GM23338 (cell line): ENCODE data around the gene TMC1. TPM values are rescaled to one million over a fixed set of nuclear protein-coding genes. Genes with fewer than 3 reads are reported as not detected.

ENCODE experiments used
- ATAC-seq: fragments of 200-7000 bp; cut with Tn5 transposase; 3 replicates; pipeline ENCODE4 v1.9.1; 2020
- DNase-seq: peaks from one replicate; pipeline ENCODE4 v3.0.0-alpha.2; 2015; ENCODE audit warnings: low spot score
- H2AFZ ChIP-seq: fragments of 200-600 bp; sonication (generic); 2 replicates; pipeline ENCODE4 v1.8.0; 2016; ENCODE audit warnings: antibody characterized with exemption, mild to moderate bottlenecking, moderate library complexity
- H3F3A ChIP-seq: fragments of 200-600 bp; sonication (generic); replicated peaks from 2 replicates; pipeline ENCODE4 v1.8.0; 2017; ENCODE audit warnings: antibody characterized with exemption, mixed run types, low read depth
- H3K27ac ChIP-seq: fragments of 200-600 bp; sonication (generic); 2 replicates; pipeline ENCODE4 v1.6.1; 2016; ENCODE audit warnings: low read depth
- H3K27me3 ChIP-seq: fragments of 200-600 bp; sonication (generic); 2 replicates; pipeline ENCODE4 v1.8.0; 2016; ENCODE audit warnings: mild to moderate bottlenecking, mixed run types, moderate library complexity; ENCODE audit not compliant: insufficient read depth
- H3K36me3 ChIP-seq: fragments of 200-600 bp; sonication (generic); 2 replicates; pipeline ENCODE4 v1.8.0; 2016; ENCODE audit warnings: mild to moderate bottlenecking; ENCODE audit not compliant: insufficient read depth
- H3K4me1 ChIP-seq: fragments of 200-600 bp; sonication (generic); 2 replicates; pipeline ENCODE4 v1.8.0; 2016; ENCODE audit warnings: mild to moderate bottlenecking, moderate library complexity; ENCODE audit not compliant: insufficient read depth
- H3K4me2 ChIP-seq: fragments of 200-600 bp; sonication (generic); 2 replicates; pipeline ENCODE4 v1.7.1; 2017; ENCODE audit warnings: mixed run types
- H3K4me3 ChIP-seq: fragments of 200-600 bp; sonication (generic); 2 replicates; pipeline ENCODE4 v1.6.1; 2016; ENCODE audit warnings: mixed run types
- H3K79me2 ChIP-seq: fragments of 200-600 bp; sonication (generic); replicated peaks from 2 replicates; pipeline ENCODE4 v1.8.0; 2017; ENCODE audit warnings: mild to moderate bottlenecking; ENCODE audit not compliant: insufficient read depth
- H3K9me2 ChIP-seq: fragments of 200-600 bp; sonication (generic); 2 replicates; pipeline ENCODE4 v1.8.0; 2017; ENCODE audit not compliant: insufficient read depth
- H4K20me1 ChIP-seq: fragments of 200-600 bp; sonication (generic); replicated peaks from 2 replicates; pipeline ENCODE4 v1.8.0; 2017; ENCODE audit warnings: mild to moderate bottlenecking; ENCODE audit not compliant: insufficient read depth
- H3K27ac Mint-ChIP-seq: 2 replicates; pipeline ENCODE4 v1.8.0; 2020; ENCODE audit warnings: inconsistent platforms, mild to moderate bottlenecking, moderate library complexity, mixed read lengths
- H3K27me3 Mint-ChIP-seq: 3 replicates; pipeline ENCODE4 v1.8.0; 2022; ENCODE audit warnings: low read depth, mild to moderate bottlenecking, moderate library complexity, mixed read lengths, inconsistent platforms; ENCODE audit not compliant: insufficient read depth, poor library complexity
- H3K36me3 Mint-ChIP-seq: 3 replicates; pipeline ENCODE4 v1.8.0; 2021; ENCODE audit warnings: low read depth, mild to moderate bottlenecking, inconsistent platforms, moderate library complexity, mixed read lengths
- H3K4me1 Mint-ChIP-seq: 3 replicates; pipeline ENCODE4 v1.8.0; 2020; ENCODE audit warnings: mild to moderate bottlenecking, inconsistent platforms, mixed read lengths
- H3K4me3 Mint-ChIP-seq: 3 replicates; pipeline ENCODE4 v1.8.0; 2021; ENCODE audit warnings: moderate library complexity, mild to moderate bottlenecking, inconsistent platforms, mixed read lengths
- H3K9me3 Mint-ChIP-seq: 3 replicates; pipeline ENCODE4 v1.8.0; 2020; ENCODE audit warnings: moderate library complexity, mild to moderate bottlenecking, inconsistent platforms, mixed read lengths
- EZH2 ChIP-seq: fragments of 200-600 bp; sonication (generic); IDR thresholded peaks from one replicate; pipeline ENCODE4 v1.8.0; 2017; ENCODE audit warnings: antibody characterized with exemption, mild to moderate bottlenecking, low read depth; ENCODE audit not compliant: unreplicated experiment
- EZH2phosphoT487 ChIP-seq: fragments of 200-600 bp; sonication (generic); IDR thresholded peaks from one replicate; pipeline ENCODE4 v1.8.1; 2018; ENCODE audit warnings: antibody characterized with exemption; ENCODE audit not compliant: unreplicated experiment
- JUNB ChIP-seq: IDR thresholded peaks from one replicate; pipeline ENCODE4 v1.6.1; 2016; ENCODE audit warnings: antibody characterized with exemption; ENCODE audit not compliant: unreplicated experiment
- NANOG ChIP-seq: IDR thresholded peaks from 2 replicates; pipeline ENCODE4 v1.6.1; 2016; ENCODE audit warnings: antibody characterized with exemption, borderline replicate concordance
- POLR2AphosphoS5 ChIP-seq: IDR thresholded peaks from 2 replicates; pipeline ENCODE4 v1.6.1; 2016; ENCODE audit warnings: antibody characterized with exemption, low read depth
- STAT1 ChIP-seq: IDR thresholded peaks from one replicate; pipeline ENCODE4 v1.6.1; 2016; ENCODE audit warnings: antibody characterized with exemption; ENCODE audit not compliant: unreplicated experiment
- polyA plus RNA-seq: library from polyadenylated mRNA; unstranded; fragments of >200 nt; fragmentation: Nextera tagmentation; extraction: Ambion mirVana; gene quantifications from 2 replicates; pipeline ENCODE4 v1.2.1, GENCODE V29; 2016
- total RNA-seq: library from RNA; depleted of rRNA; stranded (reverse); fragments of >200 nt; shearing (Covaris generic); gene quantifications from 2 replicates; pipeline ENCODE4 v1.2.3, GENCODE V29; 2014
- TF ChIP-seq, protein P1 (sequence below), 2 experiments: fragments of 200-600 bp in 1 of 2; sonication (generic) in 1 of 2; conservative IDR thresholded peaks; 2 replicates each; pipeline versions ENCODE4 v1.5.1 to v1.6.1; 2016 to 2017; ENCODE audit warnings: antibody characterized with exemption in 2 of 2, low read depth in 2 of 2, mild to moderate bottlenecking in 2 of 2, moderate library complexity in 1 of 2
- TF ChIP-seq, protein P2 (sequence below): IDR thresholded peaks from 2 replicates; pipeline ENCODE4 v1.6.1; 2016; ENCODE audit warnings: antibody characterized with exemption
- TF ChIP-seq, protein P3 (sequence below): IDR thresholded peaks from one replicate; pipeline ENCODE4 v1.6.1; 2018; ENCODE audit warnings: antibody characterized with exemption; ENCODE audit not compliant: unreplicated experiment
- TF ChIP-seq, protein P4 (sequence below): fragments of 250-450 bp; sonication (Bioruptor Pico); IDR thresholded peaks from 2 replicates; pipeline ENCODE4 v1.5.0; 2020; ENCODE audit warnings: mild to moderate bottlenecking, moderate library complexity

Gene TMC1
- total and polyA plus RNA-seq, 2 experiments from 2014 or later, result 0.61 to 1.2 TPM

DNA sequence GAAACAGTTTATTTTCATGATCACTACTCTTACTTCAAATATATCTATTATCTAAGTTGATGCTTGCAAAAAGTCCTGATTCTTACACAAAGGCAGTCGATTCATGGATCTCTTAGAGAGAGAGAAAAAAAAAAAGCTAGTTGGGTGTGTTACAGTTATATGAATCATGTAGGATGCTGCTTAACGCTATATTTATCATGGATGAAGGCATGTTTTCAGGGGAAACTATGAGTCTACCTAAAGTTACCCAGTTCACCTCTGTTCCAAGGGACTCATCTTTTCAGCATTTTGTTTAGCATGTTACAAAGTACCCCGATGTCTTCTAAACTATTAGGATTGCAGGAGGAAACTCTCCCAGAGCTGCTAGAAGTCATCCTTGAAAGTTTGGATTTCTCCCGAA, 13.5 kb downstream of the TMC1 start (continued):
- TF ChIP-seq EZH2phosphoT487 (no peak), EZH2 (no peak), NANOG (no peak), POLR2AphosphoS5 (no peak)
- TF ChIP-seq, protein P1, sequence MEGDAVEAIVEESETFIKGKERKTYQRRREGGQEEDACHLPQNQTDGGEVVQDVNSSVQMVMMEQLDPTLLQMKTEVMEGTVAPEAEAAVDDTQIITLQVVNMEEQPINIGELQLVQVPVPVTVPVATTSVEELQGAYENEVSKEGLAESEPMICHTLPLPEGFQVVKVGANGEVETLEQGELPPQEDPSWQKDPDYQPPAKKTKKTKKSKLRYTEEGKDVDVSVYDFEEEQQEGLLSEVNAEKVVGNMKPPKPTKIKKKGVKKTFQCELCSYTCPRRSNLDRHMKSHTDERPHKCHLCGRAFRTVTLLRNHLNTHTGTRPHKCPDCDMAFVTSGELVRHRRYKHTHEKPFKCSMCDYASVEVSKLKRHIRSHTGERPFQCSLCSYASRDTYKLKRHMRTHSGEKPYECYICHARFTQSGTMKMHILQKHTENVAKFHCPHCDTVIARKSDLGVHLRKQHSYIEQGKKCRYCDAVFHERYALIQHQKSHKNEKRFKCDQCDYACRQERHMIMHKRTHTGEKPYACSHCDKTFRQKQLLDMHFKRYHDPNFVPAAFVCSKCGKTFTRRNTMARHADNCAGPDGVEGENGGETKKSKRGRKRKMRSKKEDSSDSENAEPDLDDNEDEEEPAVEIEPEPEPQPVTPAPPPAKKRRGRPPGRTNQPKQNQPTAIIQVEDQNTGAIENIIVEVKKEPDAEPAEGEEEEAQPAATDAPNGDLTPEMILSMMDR (conservative IDR thresholded peaks at IDR 0.05; ENCODE audit: low read depth in 2 of 2), result no peak
- TF ChIP-seq, protein P2, sequence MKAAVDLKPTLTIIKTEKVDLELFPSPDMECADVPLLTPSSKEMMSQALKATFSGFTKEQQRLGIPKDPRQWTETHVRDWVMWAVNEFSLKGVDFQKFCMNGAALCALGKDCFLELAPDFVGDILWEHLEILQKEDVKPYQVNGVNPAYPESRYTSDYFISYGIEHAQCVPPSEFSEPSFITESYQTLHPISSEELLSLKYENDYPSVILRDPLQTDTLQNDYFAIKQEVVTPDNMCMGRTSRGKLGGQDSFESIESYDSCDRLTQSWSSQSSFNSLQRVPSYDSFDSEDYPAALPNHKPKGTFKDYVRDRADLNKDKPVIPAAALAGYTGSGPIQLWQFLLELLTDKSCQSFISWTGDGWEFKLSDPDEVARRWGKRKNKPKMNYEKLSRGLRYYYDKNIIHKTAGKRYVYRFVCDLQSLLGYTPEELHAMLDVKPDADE, result no peak

DNA sequence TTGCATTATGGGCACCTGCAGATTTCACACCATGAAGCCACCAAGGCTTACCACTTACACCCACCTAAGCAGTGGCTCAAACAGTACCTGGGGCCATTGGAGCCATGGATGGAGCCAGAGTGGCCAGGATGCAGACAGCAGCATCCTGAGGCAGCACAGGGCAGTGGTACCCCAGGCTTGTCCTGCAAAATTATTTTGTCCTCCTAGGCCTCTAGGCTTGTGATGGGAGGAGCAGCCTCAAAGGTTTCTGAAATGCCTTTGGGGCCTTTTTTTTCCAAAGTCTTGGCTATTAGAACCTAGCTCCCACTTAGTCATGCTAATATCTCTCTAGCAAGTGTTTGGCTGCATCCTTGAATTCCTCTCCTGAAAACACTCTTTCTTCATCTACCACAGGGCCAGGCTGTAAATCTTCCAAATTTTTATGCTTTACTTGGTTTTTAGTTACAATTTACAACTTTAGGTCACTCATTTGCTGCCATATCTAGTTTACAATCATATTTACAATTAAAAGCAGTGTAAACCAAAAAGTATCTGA, 15.7 kb downstream of the TMC1 start:
- no peaks in the 10 kb centered on the region for H3K36me3 ChIP-seq
- Mint-ChIP-seq H3K27me3 (peaks cover 4% of the 10 kb centered on the region), H3K36me3 (peaks cover 18% of the 10 kb centered on the region), H3K27ac (no peak overlapping the region), H3K9me3 (peaks cover 30% of the 10 kb centered on the region), H3K4me3 (no peak overlapping the region), H3K4me1 (peaks cover 4% of the 10 kb centered on the region; the same call in 2 of the 3 replicates)
- ATAC-seq (no peak), DNase-seq (no peak)
- H3K27ac ChIP-seq, result no peak overlapping the region
- peaks cover 4% of the 10 kb centered on the region; the same call in 1 of the 2 replicates for H3K9me2 ChIP-seq
- H3K79me2 ChIP-seq, result no peaks in the 10 kb centered on the region
- H3F3A ChIP-seq, result no peaks in the 10 kb centered on the region
- no peaks in the 10 kb centered on the region for H4K20me1 ChIP-seq
- H3K4me3 ChIP-seq, result no peak overlapping the region
- H3K4me2 ChIP-seq, result no peak overlapping the region
- no peaks in the 10 kb centered on the region for H3K27me3 ChIP-seq
- H3K4me1 ChIP-seq, result no peaks in the 10 kb centered on the region
- no peak overlapping the region for H2AFZ ChIP-seq
- TF ChIP-seq EZH2 (no peak), STAT1 (no peak), JUNB (no peak), POLR2AphosphoS5 (no peak)
- TF ChIP-seq, protein P3, sequence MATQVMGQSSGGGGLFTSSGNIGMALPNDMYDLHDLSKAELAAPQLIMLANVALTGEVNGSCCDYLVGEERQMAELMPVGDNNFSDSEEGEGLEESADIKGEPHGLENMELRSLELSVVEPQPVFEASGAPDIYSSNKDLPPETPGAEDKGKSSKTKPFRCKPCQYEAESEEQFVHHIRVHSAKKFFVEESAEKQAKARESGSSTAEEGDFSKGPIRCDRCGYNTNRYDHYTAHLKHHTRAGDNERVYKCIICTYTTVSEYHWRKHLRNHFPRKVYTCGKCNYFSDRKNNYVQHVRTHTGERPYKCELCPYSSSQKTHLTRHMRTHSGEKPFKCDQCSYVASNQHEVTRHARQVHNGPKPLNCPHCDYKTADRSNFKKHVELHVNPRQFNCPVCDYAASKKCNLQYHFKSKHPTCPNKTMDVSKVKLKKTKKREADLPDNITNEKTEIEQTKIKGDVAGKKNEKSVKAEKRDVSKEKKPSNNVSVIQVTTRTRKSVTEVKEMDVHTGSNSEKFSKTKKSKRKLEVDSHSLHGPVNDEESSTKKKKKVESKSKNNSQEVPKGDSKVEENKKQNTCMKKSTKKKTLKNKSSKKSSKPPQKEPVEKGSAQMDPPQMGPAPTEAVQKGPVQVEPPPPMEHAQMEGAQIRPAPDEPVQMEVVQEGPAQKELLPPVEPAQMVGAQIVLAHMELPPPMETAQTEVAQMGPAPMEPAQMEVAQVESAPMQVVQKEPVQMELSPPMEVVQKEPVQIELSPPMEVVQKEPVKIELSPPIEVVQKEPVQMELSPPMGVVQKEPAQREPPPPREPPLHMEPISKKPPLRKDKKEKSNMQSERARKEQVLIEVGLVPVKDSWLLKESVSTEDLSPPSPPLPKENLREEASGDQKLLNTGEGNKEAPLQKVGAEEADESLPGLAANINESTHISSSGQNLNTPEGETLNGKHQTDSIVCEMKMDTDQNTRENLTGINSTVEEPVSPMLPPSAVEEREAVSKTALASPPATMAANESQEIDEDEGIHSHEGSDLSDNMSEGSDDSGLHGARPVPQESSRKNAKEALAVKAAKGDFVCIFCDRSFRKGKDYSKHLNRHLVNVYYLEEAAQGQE, result no peak
- TF ChIP-seq, protein P4, sequence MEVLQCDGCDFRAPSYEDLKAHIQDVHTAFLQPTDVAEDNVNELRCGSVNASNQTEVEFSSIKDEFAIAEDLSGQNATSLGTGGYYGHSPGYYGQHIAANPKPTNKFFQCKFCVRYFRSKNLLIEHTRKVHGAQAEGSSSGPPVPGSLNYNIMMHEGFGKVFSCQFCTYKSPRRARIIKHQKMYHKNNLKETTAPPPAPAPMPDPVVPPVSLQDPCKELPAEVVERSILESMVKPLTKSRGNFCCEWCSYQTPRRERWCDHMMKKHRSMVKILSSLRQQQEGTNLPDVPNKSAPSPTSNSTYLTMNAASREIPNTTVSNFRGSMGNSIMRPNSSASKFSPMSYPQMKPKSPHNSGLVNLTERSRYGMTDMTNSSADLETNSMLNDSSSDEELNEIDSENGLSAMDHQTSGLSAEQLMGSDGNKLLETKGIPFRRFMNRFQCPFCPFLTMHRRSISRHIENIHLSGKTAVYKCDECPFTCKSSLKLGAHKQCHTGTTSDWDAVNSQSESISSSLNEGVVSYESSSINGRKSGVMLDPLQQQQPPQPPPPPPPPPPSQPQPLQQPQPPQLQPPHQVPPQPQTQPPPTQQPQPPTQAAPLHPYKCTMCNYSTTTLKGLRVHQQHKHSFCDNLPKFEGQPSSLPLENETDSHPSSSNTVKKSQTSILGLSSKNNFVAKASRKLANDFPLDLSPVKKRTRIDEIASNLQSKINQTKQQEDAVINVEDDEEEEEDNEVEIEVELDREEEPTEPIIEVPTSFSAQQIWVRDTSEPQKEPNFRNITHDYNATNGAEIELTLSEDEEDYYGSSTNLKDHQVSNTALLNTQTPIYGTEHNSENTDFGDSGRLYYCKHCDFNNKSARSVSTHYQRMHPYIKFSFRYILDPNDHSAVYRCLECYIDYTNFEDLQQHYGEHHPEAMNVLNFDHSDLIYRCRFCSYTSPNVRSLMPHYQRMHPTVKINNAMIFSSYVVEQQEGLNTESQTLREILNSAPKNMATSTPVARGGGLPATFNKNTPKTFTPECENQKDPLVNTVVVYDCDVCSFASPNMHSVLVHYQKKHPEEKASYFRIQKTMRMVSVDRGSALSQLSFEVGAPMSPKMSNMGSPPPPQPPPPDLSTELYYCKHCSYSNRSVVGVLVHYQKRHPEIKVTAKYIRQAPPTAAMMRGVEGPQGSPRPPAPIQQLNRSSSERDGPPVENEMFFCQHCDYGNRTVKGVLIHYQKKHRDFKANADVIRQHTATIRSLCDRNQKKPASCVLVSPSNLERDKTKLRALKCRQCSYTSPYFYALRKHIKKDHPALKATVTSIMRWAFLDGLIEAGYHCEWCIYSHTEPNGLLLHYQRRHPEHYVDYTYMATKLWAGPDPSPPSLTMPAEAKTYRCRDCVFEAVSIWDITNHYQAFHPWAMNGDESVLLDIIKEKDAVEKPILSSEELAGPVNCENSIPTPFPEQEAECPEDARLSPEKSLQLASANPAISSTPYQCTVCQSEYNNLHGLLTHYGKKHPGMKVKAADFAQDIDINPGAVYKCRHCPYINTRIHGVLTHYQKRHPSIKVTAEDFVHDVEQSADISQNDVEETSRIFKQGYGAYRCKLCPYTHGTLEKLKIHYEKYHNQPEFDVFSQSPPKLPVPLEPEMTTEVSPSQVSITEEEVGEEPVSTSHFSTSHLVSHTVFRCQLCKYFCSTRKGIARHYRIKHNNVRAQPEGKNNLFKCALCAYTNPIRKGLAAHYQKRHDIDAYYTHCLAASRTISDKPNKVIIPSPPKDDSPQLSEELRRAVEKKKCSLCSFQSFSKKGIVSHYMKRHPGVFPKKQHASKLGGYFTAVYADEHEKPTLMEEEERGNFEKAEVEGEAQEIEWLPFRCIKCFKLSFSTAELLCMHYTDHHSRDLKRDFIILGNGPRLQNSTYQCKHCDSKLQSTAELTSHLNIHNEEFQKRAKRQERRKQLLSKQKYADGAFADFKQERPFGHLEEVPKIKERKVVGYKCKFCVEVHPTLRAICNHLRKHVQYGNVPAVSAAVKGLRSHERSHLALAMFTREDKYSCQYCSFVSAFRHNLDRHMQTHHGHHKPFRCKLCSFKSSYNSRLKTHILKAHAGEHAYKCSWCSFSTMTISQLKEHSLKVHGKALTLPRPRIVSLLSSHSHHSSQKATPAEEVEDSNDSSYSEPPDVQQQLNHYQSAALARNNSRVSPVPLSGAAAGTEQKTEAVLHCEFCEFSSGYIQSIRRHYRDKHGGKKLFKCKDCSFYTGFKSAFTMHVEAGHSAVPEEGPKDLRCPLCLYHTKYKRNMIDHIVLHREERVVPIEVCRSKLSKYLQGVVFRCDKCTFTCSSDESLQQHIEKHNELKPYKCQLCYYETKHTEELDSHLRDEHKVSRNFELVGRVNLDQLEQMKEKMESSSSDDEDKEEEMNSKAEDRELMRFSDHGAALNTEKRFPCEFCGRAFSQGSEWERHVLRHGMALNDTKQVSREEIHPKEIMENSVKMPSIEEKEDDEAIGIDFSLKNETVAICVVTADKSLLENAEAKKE (CRISPR knock-in tag), result no peak
